LNCAP (cell line): ENCODE measurements around the gene DNAH2.
A peak's percentile ranks its signal among the peaks of the same experiment; 100 is the strongest.

ENCODE experiments used
- CTCF ChIP-seq: fragments of 450-650 bp; IDR thresholded peaks from 2 replicates; pipeline ENCODE4 v1.5.1; 2017; ENCODE audit warnings: mild to moderate bottlenecking

DNAH2 gene

DNA sequence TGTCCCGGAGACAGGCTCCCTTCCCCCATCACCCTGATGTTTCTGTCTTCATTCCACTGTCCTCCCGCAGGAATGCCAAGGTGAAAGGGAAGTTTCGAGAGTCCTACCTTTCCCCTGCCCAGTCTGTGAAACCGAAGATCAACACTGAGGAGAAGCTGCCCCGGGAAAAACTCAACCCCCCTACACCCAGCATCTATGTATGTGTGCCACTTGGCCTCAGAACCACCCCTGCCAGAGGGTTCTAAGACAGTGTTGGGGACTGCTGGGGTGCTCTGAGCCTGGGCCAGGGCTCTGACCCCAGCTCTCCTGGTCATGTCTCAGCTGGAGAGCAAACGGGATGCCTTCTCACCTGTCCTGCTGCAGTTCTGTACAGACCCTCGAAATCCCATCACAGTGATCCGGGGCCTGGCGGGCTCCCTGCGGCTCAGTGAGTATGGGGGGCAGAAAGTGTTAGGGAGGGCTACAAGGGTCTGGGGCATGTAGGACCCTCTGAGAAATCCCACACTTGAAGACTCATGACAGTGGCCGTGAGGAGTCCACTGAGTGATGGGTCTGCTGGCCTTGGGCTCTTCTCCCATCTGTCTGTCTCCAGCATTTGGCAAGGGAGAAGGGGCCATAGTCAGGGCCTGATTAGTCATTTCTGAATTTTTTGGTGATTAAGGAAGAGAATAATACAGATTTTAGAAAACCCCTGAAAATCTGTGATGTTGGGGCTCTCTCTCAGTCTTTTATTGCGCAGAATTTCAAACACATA is 132.4 kb downstream of the DNAH2 start:
- no peak for TF ChIP-seq CTCF

DNA sequence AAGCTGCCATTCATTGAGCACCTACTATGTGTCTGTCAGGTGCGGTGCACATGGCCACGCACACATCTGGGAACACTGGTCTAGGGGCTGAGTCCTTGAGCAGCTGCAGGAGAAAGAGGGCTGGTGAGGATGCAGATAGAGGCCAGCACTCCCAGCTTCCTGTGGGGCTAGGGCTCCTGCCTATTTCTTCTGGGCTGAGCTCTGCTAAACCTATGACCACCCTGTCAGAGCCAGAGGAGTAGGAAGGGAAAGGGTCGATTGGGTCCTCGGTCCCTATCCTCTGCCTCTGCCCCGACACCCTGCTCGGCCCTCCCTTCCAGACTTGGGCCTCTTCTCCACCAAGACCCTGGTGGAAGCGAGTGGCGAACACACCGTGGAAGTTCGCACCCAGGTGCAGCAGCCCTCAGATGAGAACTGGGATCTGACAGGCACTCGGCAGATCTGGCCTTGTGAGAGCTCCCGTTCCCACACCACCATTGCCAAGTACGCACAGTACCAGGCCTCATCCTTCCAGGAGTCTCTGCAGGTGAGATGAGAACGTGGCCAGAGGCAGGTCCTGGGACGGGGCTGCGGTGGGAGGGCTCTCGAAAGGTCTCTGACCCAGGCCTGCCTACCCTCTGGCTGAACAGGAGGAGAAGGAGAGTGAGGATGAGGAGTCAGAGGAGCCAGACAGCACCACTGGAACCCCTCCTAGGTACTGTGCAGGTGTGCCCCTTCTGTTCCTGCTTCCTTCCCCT is 133.3 kb downstream of the DNAH2 start:
- no peak for TF ChIP-seq CTCF

DNA sequence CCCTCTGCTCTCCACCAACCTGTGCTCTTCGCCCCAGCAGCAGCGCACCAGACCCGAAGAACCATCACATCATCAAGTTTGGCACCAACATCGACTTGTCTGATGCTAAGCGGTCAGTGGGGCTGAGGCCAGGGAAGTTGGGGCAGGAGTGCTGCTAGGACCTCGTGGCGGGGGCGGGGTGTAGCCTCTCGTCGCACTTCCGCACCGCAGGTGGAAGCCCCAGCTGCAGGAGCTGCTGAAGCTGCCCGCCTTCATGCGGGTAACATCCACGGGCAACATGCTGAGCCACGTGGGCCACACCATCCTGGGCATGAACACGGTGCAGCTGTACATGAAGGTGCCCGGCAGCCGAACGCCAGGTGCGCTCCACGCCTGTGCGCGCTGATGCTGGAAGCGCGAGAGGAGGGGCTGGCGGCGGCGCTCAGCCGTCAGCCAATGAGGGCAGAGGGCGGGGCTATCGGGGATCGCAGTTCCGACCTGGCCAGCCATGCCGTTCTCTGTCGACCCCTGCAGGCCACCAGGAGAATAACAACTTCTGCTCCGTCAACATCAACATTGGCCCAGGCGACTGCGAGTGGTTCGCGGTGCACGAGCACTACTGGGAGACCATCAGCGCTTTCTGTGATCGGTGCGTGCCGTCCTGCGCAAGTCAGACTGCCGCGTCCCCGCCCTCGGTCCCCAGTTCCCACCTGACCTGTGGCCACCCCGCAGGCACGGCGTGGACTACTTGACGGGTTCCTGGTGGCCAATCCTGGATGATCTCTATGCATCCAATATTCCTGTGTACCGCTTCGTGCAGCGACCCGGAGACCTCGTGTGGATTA is 134.1 kb downstream of the DNAH2 start:
- peak; percentile 92 for TF ChIP-seq CTCF

DNA sequence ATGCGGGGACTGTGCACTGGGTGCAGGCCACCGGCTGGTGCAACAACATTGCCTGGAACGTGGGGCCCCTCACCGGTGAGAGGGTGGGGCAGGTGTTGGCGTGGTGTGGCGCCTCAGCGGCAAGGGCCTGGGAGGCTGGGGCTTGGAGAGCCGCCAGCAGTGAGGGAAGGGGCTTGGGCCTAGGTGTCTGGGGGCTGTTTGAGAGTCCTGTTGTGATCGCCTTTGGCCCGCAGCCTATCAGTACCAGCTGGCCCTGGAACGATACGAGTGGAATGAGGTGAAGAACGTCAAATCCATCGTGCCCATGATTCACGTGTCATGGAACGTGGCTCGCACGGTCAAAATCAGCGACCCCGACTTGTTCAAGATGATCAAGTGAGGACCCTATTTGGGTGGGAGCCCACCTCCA is 134.7 kb downstream of the DNAH2 start:
- no peak for TF ChIP-seq CTCF

- no peak for TF ChIP-seq CTCF
Measured at GRCh38 chr17:7852919-7853690, 135.6 kb downstream of the DNAH2 start.

DNA sequence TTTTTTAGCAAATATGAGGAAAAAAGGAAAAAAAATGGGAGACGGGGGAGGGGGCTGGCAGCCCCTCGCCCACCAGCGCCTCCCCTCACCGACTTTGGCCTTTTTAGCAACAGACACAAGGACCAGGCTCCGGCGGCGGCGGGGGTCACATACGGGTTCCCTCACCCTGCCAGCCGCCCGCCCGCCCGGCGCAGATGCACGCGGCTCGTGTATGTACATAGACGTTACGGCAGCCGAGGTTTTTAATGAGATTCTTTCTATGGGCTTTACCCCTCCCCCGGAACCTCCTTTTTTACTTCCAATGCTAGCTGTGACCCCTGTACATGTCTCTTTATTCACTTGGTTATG is 136.1 kb downstream of the DNAH2 start:
- TF ChIP-seq CTCF, result no peak
